ENCODE results near the gene PPP1R12A. TPM values are rescaled to one million over a fixed set of nuclear protein-coding genes. Genes with fewer than 3 reads are reported as not detected.

Gene PPP1R12A
- total RNA-seq, 2 experiments from 2014 or later, result 44.5 to 65.1 TPM

DNA sequence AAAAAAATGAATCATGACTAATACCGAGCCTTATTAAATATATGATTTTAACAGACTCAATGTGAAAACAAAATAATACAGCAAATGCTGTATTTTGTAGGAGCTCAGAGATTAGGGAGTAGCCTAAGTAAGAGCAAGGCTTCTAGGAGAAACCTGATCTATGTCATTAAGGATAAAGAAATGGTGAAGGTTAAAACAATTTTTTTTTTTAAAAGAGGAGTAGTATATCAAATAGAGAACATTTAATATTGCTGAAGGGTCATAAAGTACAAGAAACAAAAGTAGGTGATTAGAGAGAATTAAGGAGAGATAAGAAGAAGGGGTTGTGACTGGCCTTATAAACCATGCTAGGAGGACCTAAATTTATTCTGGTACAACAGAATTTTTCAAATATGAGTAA lies 39.1 kb downstream of the PPP1R12A start:
- DNase-seq (ENCODE audit: low spot score), result no peak
- Histone ChIP-seq H4K20me1 (ENCODE audit: insufficient read depth, low read length) (peaks cover 26% of the 10 kb centered on the region), H3K9me3 (ENCODE audit: low read length) (no peaks in the 10 kb centered on the region), H3K4me3 (ENCODE audit: low read depth, low read length, poor library complexity, severe bottlenecking) (no peak overlapping the region), H2AFZ (ENCODE audit: low read length) (no peak overlapping the region), H3K36me3 (ENCODE audit: insufficient read depth, low read length) (0 out of 2 replicates have a peak, but pooled peaks cover 12% of the 10 kb centered on the region), H3K9me2 (ENCODE audit: insufficient read depth, low read length) (no peaks in the 10 kb centered on the region), H3K27ac (ENCODE audit: low read depth, low read length, poor library complexity, severe bottlenecking) (no peak overlapping the region), H3K4me1 (ENCODE audit: insufficient read depth, low read length, poor library complexity, severe bottlenecking) (no peaks in the 10 kb centered on the region), H3K4me2 (ENCODE audit: low read length) (no peak overlapping the region), H3K79me2 (ENCODE audit: insufficient read depth, low read depth, low read length) (peaks cover 81% of the 10 kb centered on the region; the same call in 1 of the 2 replicates)
- no TSS peak for BruUV-seq (replicated peaks)
- CTCF ChIA-PET (ENCODE audit: unreplicated experiment), result no interaction called here
- no peak for TF ChIP-seq CTCF (conservative IDR thresholded peaks at IDR 0.05; ENCODE audit: low read length)
- TF ChIP-seq EZH2phosphoT487 (IDR thresholded peaks at IDR 0.05; ENCODE audit: borderline replicate concordance, low read depth, low read length), result no peak
- intact Hi-C loops (cut with micrococcal nuclease; ENCODE audit: unreplicated experiment), result no loop called here
- POLR2A ChIA-PET, result interaction anchor here (1.2 to 2.6 kb wide), 2 partner anchors 15 to 16 kb away, joined by 4 to 13 read pairs; no protein-coding TSS in a partner anchor

DNA sequence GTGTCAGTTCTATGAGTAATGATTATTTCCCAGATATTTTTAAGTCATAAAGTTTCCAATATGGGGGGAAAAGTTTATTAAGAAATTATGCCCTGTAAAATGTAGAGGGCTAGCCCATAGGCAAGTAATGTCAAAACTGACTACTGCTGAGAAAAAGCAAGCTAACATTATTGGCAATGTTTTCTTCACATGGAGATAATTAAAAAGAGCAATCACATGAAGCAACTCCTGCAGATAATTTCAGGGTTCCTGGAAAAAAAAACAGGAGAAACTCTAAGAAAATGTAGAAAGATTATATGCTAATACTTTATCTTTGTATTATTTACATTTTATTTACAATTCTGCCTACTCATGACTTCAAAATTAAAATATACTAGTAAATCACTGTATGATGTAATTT lies 39.8 kb downstream of the PPP1R12A start:
- POLR2A ChIA-PET, result interaction anchor here (1.0 to 2.6 kb wide), 3 partner anchors 14 to 47 kb away, joined by 3 to 13 read pairs (median 4); no protein-coding TSS in a partner anchor
- Histone ChIP-seq H3K9me2 (ENCODE audit: insufficient read depth, low read length) (no peaks in the 10 kb centered on the region), H3K9me3 (ENCODE audit: low read length) (no peaks in the 10 kb centered on the region), H3K4me2 (ENCODE audit: low read length) (no peak overlapping the region), H3K79me2 (ENCODE audit: insufficient read depth, low read depth, low read length) (peaks cover 82% of the 10 kb centered on the region; the same call in 1 of the 2 replicates), H3K4me1 (ENCODE audit: insufficient read depth, low read length, poor library complexity, severe bottlenecking) (no peaks in the 10 kb centered on the region), H3K4me3 (ENCODE audit: low read depth, low read length, poor library complexity, severe bottlenecking) (no peak overlapping the region), H3K27ac (ENCODE audit: low read depth, low read length, poor library complexity, severe bottlenecking) (no peak overlapping the region), H3K36me3 (ENCODE audit: insufficient read depth, low read length) (0 out of 2 replicates have a peak, but pooled peaks cover 8% of the 10 kb centered on the region), H2AFZ (ENCODE audit: low read length) (no peak overlapping the region), H4K20me1 (ENCODE audit: insufficient read depth, low read length) (peaks cover 21% of the 10 kb centered on the region)
- BruUV-seq (replicated peaks), result no TSS peak
- CTCF ChIA-PET (ENCODE audit: unreplicated experiment), result no interaction called here
- TF ChIP-seq CTCF (conservative IDR thresholded peaks at IDR 0.05; ENCODE audit: low read length) (no peak), EZH2phosphoT487 (IDR thresholded peaks at IDR 0.05; ENCODE audit: borderline replicate concordance, low read depth, low read length) (no peak)
- intact Hi-C loops (cut with micrococcal nuclease; ENCODE audit: unreplicated experiment), result no loop called here
- DNase-seq (ENCODE audit: low spot score), result no peak

DNA sequence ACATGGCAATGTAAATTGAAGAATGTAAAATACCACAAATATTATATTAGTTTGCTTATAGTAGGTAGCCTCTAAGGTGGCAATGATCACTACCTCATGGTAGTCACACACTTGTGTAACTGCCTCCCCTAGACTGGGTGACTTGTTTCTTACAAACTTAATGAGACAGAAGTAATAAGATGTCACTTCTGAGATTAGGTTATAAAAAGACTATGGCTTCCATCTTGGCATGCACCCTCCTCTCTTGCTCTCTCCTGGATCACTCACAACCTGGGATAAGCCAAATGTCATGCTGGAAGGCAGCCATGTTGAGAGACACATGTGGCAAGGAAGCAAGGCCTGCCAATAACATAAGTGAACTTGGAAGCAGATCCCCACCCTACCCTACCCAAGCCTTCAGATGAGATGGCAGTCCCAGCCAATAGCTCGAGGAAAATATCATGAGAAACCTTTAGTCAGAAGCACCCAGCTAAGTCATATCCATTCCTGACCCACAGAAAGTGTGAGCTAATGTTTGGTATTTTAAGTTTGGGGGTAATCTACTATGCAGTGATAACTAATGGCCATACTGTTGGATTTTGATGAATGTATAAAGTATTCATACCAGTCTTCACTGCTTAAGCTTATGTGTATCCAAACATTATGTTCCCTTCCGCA lies 43.3 kb downstream of the PPP1R12A start:
- Histone ChIP-seq H3K4me3 (ENCODE audit: low read depth, low read length, poor library complexity, severe bottlenecking) (no peak overlapping the region), H3K36me3 (ENCODE audit: insufficient read depth, low read length) (0 out of 2 replicates have a peak, but pooled peaks cover 4% of the 10 kb centered on the region), H3K79me2 (ENCODE audit: insufficient read depth, low read depth, low read length) (peaks cover 95% of the 10 kb centered on the region), H3K27ac (ENCODE audit: low read depth, low read length, poor library complexity, severe bottlenecking) (no peak overlapping the region), H3K4me2 (ENCODE audit: low read length) (no peak overlapping the region), H3K9me3 (ENCODE audit: low read length) (no peaks in the 10 kb centered on the region), H2AFZ (ENCODE audit: low read length) (no peak overlapping the region), H4K20me1 (ENCODE audit: insufficient read depth, low read length) (peaks cover 46% of the 10 kb centered on the region), H3K9me2 (ENCODE audit: insufficient read depth, low read length) (no peaks in the 10 kb centered on the region), H3K4me1 (ENCODE audit: insufficient read depth, low read length, poor library complexity, severe bottlenecking) (no peaks in the 10 kb centered on the region)
- ChIA-PET POLR2A (interaction anchor here (0.9 to 1.5 kb wide), 3 partner anchors 15 to 105 kb away, joined by 3 to 6 read pairs (median 3); no protein-coding TSS in a partner anchor), CTCF (ENCODE audit: unreplicated experiment) (interaction anchor here (0.6 kb wide), 1 partner anchor 14 kb away, joined by 7 read pairs; no protein-coding TSS in a partner anchor)
- DNase-seq (ENCODE audit: low spot score), result no peak
- TF ChIP-seq CTCF (conservative IDR thresholded peaks at IDR 0.05; ENCODE audit: low read length) (no peak), EZH2phosphoT487 (IDR thresholded peaks at IDR 0.05; ENCODE audit: borderline replicate concordance, low read depth, low read length) (no peak)
- BruUV-seq (replicated peaks), result no TSS peak
- intact Hi-C loops (cut with micrococcal nuclease; ENCODE audit: unreplicated experiment), result no loop called here
